Adrenal gland (tissue), 12 donors: ENCODE measurements around the gene ACSS3. TPM values are rescaled to one million over a fixed set of nuclear protein-coding genes. Genes with fewer than 3 reads are reported as not detected.

ENCODE experiments used
- DNase-seq, 7 donors: peaks; one replicate each; pipeline ENCODE4 v3.0.0-alpha.2; 2019 to 2020
- H3K27ac ChIP-seq, 5 donors: fragments of 200-600 bp; sonication (generic) in 4 of 5; 1 replicate in 3 of 5; 2 replicates in 2 of 5; pipeline versions ENCODE4 v1.5.1 to v1.8.0; 2016 to 2020; ENCODE audit warnings: mild to moderate bottlenecking in 1 of 5
- H3K27me3 ChIP-seq: fragments of 200-600 bp; 2 replicates; pipeline ENCODE4 v1.8.0; 2021
- H3K36me3 ChIP-seq, 2 donors: fragments of 200-600 bp; replicated peaks in 1 of 2; 1 replicate in 1 of 2; 2 replicates in 1 of 2; pipeline versions ENCODE4 v1.5.1 to v1.8.0; 2018 to 2022
- H3K4me1 ChIP-seq, 2 donors: fragments of 200-600 bp; replicated peaks in 1 of 2; 1 replicate in 1 of 2; 2 replicates in 1 of 2; pipeline versions ENCODE4 v1.5.1 to v1.8.0; 2018 to 2021
- H3K4me3 ChIP-seq, 4 donors: fragments of 200-600 bp; sonication (generic) in 3 of 4; one replicate each; pipeline ENCODE4 v1.5.1; 2016 to 2018
- H3K9me3 ChIP-seq, 3 donors: fragments of 200-600 bp; sonication (generic) in 1 of 3; replicated peaks in 1 of 3; 1 replicate in 2 of 3; 2 replicates in 1 of 3; pipeline versions ENCODE4 v1.5.1 to v1.8.0; 2016 to 2021
- POLR2A ChIP-seq, 2 donors: fragments of 450-650 bp; IDR thresholded peaks; one replicate each; pipeline ENCODE4 v1.6.1; 2017; ENCODE audit warnings: antibody characterized with exemption in 2 of 2, mild to moderate bottlenecking in 2 of 2, moderate library complexity in 1 of 2
- WGBS, 4 donors: extraction: QIAGEN DNeasy Blood & Tissue Kit in 2 of 4; methylation state at CpG; one replicate each; pipeline versions ENCODE4 v1.1.5 to v1.1.7; 2013 to 2017; 5-methylcytosine and 5-hydroxymethylcytosine counted together
- intact Hi-C, 2 donors: fragments of 100-400 bp; cut with DNase I; formaldehyde crosslinking; loops; one replicate each; pipeline versions ENCODE4 v1.14.1 to v1.15.0; 2022 to 2023
- polyA plus RNA-seq, 3 donors: library from polyadenylated mRNA; stranded (reverse); fragments of 200-250 nt in 2 of 3; fragments of 350-450 nt in 1 of 3; fragmentation: Illumina TruSeq in 1 of 3; extraction: RNeasy Lipid Tissue Mini Kit (QIAGEN cat#74804) in 1 of 3; gene quantifications; one replicate each; pipeline ENCODE4 v1.2.3, GENCODE V29; 2013 to 2014
- total RNA-seq, 9 donors: library from RNA; depleted of rRNA in 4 of 9; stranded (reverse); fragments of >200 nt in 4 of 9; fragments of 120-200 nt in 1 of 9; fragmentation: NEBNext Ultra II Directional in 1 of 9; extraction: Animal tissue kit (Norgen Biotek cat#: 25700) in 1 of 9; gene quantifications; one replicate each; pipeline versions ENCODE4 v1.1.0 to v1.2.4, GENCODE V29; 2013 to 2023
- TF ChIP-seq, protein P1 (sequence below), 6 experiments: fragments of 450-650 bp in 4 of 6; fragments of 200-600 bp in 2 of 6; sonication (generic) in 1 of 6; IDR thresholded peaks; 1 replicate in 5 of 6; 2 replicates in 1 of 6; pipeline versions ENCODE4 v1.5.1 to v1.8.0; 2016 to 2021; ENCODE audit warnings: antibody characterized with exemption in 6 of 6, mild to moderate bottlenecking in 2 of 6, moderate library complexity in 1 of 6
- donor health status: healthy with polysubstance abuse.
- donor health status: Bipolar disorder and iron deficiency.
- donor health status: DM: yes; HTN: yes; CAD: no.
- donor health status: DM: no; HTN: no; CAD: no.
- donor health status: DM: no; HTN: no; CAD: no.
- donor health status: DM: yes; HTN: yes; CAD: no.

Gene ACSS3
- total and polyA plus RNA-seq, 12 donors, result 5.3 to 90.0 (median 36.1) TPM

DNA sequence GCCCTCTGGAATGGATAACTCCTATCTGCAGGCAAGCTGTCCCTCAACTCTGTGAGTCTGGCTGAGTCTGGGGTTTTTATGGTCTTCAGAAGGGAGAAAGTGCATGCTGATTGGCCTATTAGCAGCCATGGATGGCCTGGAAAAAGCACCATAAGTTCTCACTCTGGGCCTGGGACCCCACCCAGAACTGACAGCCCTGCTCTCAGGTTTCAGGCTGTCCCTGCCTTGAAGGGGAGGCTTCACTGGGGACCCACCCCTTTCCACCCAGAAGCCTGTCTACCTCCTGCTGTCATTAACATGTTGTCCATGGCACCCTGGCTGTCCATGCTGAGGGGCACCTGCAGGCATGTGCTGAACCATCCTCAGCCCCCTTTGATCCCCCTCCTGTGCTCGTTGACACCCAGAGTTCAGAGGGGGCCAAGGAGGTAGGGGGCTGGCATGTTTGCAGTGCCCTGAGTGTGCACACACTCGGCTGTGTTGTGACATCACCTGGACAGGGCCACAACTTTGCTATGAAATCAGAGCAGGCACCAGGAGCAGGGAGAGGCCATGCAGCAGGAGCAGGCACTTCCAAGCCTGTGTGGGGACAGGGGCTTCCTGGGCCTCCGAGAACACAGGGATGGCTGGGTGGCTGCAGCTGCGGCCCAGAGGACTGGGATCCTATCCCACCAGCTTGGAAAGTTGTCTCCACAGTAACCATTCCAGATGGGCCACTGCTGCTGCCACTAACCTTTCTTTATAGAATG is 84.7 kb downstream of the ACSS3 start:
- no peaks in the 10 kb centered on the region for H3K36me3 ChIP-seq
- H3K4me1 ChIP-seq, result no peaks in the 10 kb centered on the region
- TF ChIP-seq, protein P1, sequence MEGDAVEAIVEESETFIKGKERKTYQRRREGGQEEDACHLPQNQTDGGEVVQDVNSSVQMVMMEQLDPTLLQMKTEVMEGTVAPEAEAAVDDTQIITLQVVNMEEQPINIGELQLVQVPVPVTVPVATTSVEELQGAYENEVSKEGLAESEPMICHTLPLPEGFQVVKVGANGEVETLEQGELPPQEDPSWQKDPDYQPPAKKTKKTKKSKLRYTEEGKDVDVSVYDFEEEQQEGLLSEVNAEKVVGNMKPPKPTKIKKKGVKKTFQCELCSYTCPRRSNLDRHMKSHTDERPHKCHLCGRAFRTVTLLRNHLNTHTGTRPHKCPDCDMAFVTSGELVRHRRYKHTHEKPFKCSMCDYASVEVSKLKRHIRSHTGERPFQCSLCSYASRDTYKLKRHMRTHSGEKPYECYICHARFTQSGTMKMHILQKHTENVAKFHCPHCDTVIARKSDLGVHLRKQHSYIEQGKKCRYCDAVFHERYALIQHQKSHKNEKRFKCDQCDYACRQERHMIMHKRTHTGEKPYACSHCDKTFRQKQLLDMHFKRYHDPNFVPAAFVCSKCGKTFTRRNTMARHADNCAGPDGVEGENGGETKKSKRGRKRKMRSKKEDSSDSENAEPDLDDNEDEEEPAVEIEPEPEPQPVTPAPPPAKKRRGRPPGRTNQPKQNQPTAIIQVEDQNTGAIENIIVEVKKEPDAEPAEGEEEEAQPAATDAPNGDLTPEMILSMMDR (IDR thresholded peaks at IDR 0.05), result no peak
- TF ChIP-seq POLR2A (IDR thresholded peaks at IDR 0.05), result no peak
- H3K27ac ChIP-seq, result no peak overlapping the region
- DNase-seq, result no peak
- WGBS, 4 donors, result 82 to 89% (median 88%) methylated on average over 4 of the region's 4 CpGs; no CpG with 5 or more reads in 1 of the 4 donors
- H3K9me3 ChIP-seq, result no peaks in the 10 kb centered on the region
- intact Hi-C loops, result no loop called here
- H3K4me3 ChIP-seq, result no peak overlapping the region
- H3K27me3 ChIP-seq, result no peaks in the 10 kb centered on the region

DNA sequence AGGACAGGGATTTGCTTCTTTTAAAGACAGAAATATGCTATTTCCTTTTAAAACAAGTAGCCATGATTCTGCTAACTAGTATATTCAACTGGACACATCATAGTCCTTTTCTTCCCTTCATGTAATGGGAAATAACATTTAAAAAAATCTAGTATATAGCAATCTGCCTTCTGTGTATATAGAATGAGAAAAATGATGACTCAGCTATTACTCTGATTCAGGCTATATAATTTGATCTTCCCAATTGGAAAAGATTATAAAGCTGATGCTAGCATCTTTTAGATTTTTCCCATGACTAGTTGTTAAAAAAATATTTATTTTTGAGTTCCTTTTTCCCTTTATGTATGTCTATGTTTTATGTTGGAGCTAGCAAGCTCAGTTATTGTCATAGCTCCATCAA is 86.9 kb downstream of the ACSS3 start:
- Histone ChIP-seq H3K4me3 (no peak overlapping the region), H3K27me3 (no peaks in the 10 kb centered on the region), H3K36me3 (no peaks in the 10 kb centered on the region), H3K27ac (no peak overlapping the region), H3K9me3 (no peaks in the 10 kb centered on the region), H3K4me1 (no peaks in the 10 kb centered on the region)
- no peak for DNase-seq
- TF ChIP-seq POLR2A (IDR thresholded peaks at IDR 0.05), result no peak
- TF ChIP-seq, protein P1 (IDR thresholded peaks at IDR 0.05), result no peak
- intact Hi-C loops, result no loop called here

DNA sequence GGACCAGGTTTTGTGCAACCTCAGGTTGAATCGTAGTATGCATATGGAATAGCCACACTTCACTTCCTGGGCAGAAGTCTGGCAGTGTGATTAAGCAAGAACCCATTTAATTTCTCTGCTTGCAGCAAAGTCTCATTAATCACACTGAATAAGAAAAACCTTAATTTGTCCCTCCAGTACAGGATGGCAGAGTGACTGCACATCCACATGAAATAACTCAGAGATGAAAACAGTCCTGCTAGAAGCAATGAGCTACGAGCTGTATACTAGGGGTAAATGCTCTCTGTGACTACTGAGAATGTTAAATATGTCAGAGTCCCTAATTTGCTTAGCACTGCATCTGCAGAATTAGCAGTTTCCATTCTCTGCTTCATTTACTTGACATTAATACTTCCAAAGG is 88.9 kb downstream of the ACSS3 start:
- no peaks in the 10 kb centered on the region for H3K4me1 ChIP-seq
- H3K36me3 ChIP-seq, result no peaks in the 10 kb centered on the region
- TF ChIP-seq POLR2A (IDR thresholded peaks at IDR 0.05), result no peak
- 80 to 94% (median 87%) methylated on average over 2 of the region's 2 CpGs for WGBS, 4 donors
- no peak overlapping the region for H3K27ac ChIP-seq
- DNase-seq, result no peak
- no peak overlapping the region for H3K4me3 ChIP-seq
- intact Hi-C loops, result no loop called here
- H3K27me3 ChIP-seq, result no peaks in the 10 kb centered on the region
- no peaks in the 10 kb centered on the region for H3K9me3 ChIP-seq

DNA sequence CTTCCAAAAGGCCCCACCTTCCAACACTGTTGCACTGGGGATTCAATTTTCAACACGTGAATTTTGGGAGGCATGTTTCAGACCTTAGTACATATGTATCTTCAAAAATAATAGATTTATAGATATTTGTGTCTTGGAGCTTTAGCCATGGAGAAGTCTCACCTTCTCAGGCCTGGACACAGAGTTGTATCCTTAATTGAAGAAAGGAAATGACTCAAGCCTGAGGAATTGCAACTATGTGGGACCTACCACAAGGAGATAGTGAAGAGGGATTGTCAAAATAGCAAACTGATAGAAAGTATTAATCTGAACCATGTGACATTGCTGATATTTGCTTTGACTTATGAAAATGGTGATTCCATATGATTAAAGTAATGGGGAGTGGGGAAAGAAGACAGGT is 89.8 kb downstream of the ACSS3 start:
- DNase-seq, result no peak
- intact Hi-C loops, result no loop called here
- no peaks in the 10 kb centered on the region for H3K4me1 ChIP-seq
- H3K36me3 ChIP-seq, result no peaks in the 10 kb centered on the region
- H3K9me3 ChIP-seq, result no peaks in the 10 kb centered on the region
- WGBS, 4 donors, result 86 to 96% (median 91%) methylated on average over 1 of the region's 1 CpG
- no peak for TF ChIP-seq POLR2A (IDR thresholded peaks at IDR 0.05)
- TF ChIP-seq, protein P1 (IDR thresholded peaks at IDR 0.05), result no peak
- no peak overlapping the region for H3K4me3 ChIP-seq
- no peak overlapping the region for H3K27ac ChIP-seq
- H3K27me3 ChIP-seq, result no peaks in the 10 kb centered on the region

DNA sequence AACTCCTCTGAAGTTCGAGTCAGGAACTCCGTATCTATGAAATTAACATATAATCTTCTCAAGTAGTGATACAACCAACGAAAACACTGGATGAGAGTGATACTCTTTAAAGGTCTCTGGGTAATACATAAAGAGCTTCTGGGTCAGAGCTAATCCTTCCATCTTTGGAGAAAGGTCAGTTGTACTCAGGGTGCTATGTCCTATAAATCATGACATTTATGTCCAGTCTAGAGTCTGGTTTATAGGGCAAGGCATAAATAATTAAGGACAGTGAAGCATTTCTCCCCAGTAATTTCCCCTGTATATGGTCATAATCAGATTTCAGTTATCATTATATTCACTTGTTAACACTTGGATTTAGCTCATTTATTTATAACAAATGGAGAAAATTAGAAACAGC is 90.6 kb downstream of the ACSS3 start:
- 82 to 91% (median 86%) methylated on average over 3 of the region's 3 CpGs for WGBS, 4 donors
- Histone ChIP-seq H3K27ac (no peak overlapping the region), H3K4me1 (no peaks in the 10 kb centered on the region), H3K27me3 (no peaks in the 10 kb centered on the region), H3K4me3 (no peak overlapping the region), H3K9me3 (no peaks in the 10 kb centered on the region), H3K36me3 (no peaks in the 10 kb centered on the region)
- intact Hi-C loops, result no loop called here
- no peak for DNase-seq
- no peak for TF ChIP-seq POLR2A (IDR thresholded peaks at IDR 0.05)
- TF ChIP-seq, protein P1 (IDR thresholded peaks at IDR 0.05), result no peak
